MCF 10A (cell line): ENCODE results near the gene EPN2. TPM values are rescaled to one million over a fixed set of nuclear protein-coding genes. Genes with fewer than 3 reads are reported as not detected.
"Not testable (repeated sequence)": the region's sequence is repeated elsewhere in the genome, so short reads cannot be mapped to it uniquely, and the experiment has no call there.

Source experiments
- BruUV-seq: library from RNA; stranded (reverse); fragments of 400-500 nt; replicated peaks from 2 replicates; lab custom pipeline; 2021; lab: Mats Ljungman, UMichigan
- CTCF ChIA-PET: fragments of 300-600 bp; sonication (Branson Sonifier 250); formaldehyde crosslinking; extraction: SDS; loops from one replicate; lab custom pipeline; 2021; ENCODE audit warnings: antibody characterized with exemption, inconsistent platforms; lab: Yijun Ruan, JAX
- POLR2A ChIA-PET: fragments of 300-600, 350-650 bp; sonication (Branson Sonifier 250); formaldehyde crosslinking; extraction: SDS; loops from one replicate; lab custom pipeline; 2020; ENCODE audit warnings: antibody characterized with exemption, inconsistent platforms; lab: Yijun Ruan, JAX
- DNase-seq: peaks from one replicate; pipeline ENCODE4 v3.0.0-alpha.2; 2018; ENCODE audit not compliant: unreplicated experiment
- H3K27ac Mint-ChIP-seq: one replicate; pipeline ENCODE4 v1.8.0; 2022; ENCODE audit warnings: mild to moderate bottlenecking, low read depth, mixed read lengths; ENCODE audit not compliant: unreplicated experiment
- H3K27me3 Mint-ChIP-seq: one replicate; pipeline ENCODE4 v1.8.0; 2022; ENCODE audit warnings: mixed read lengths; ENCODE audit not compliant: insufficient read depth, unreplicated experiment
- H3K36me3 Mint-ChIP-seq: one replicate; pipeline ENCODE4 v1.8.0; 2022; ENCODE audit warnings: mild to moderate bottlenecking, moderate library complexity, mixed read lengths; ENCODE audit not compliant: insufficient read depth, unreplicated experiment
- H3K4me1 Mint-ChIP-seq: one replicate; pipeline ENCODE4 v1.8.0; 2022; ENCODE audit warnings: mixed read lengths; ENCODE audit not compliant: insufficient read depth, unreplicated experiment
- H3K4me3 Mint-ChIP-seq: one replicate; pipeline ENCODE4 v1.8.0; 2022; ENCODE audit warnings: mild to moderate bottlenecking, moderate library complexity, mixed read lengths; ENCODE audit not compliant: unreplicated experiment
- H3K9me3 Mint-ChIP-seq: one replicate; pipeline ENCODE4 v1.8.0; 2022; ENCODE audit warnings: mixed read lengths; ENCODE audit not compliant: unreplicated experiment
- CTCF ChIP-seq: fragments of 200-600 bp; IDR thresholded peaks from one replicate; pipeline ENCODE4 v1.8.0; 2022; ENCODE audit warnings: antibody characterized with exemption, mild to moderate bottlenecking; ENCODE audit not compliant: unreplicated experiment
- intact Hi-C: fragments of 100-400 bp; cut with micrococcal nuclease; formaldehyde crosslinking; loops from 2 replicates; pipeline ENCODE4 v1.14.1; 2022
- total RNA-seq: library from RNA; stranded (reverse); gene quantifications from 2 replicates; pipeline ENCODE4 v1.2.3, GENCODE V29; 2022

Gene EPN2
- total RNA-seq, 1 experiment from 2014 or later = 35.1 TPM

GRCh38 chr17:19347323-19348080, 110.3 kb downstream of the EPN2 start:
- Mint-ChIP-seq H3K27ac (peak overlapping the region; percentile 77), H3K36me3 (peaks cover 13% of the 10 kb centered on the region), H3K9me3 (no peaks in the 10 kb centered on the region), H3K27me3 (no peaks in the 10 kb centered on the region), H3K4me3 (no peak overlapping the region), H3K4me1 (peaks cover 10% of the 10 kb centered on the region)
- BruUV-seq = no TSS peak
- ChIA-PET CTCF (interaction anchor here (0.7 kb wide), 2 partner anchors 9 to 186 kb away, joined by 3 read pairs; partner anchors contain the start of gene SLC47A1), POLR2A (interaction anchor here (1.0 kb wide), 1 partner anchor 9 kb away, joined by 3 read pairs; no protein-coding TSS in a partner anchor)
- no peak for DNase-seq
- TF ChIP-seq CTCF = no peak
- intact Hi-C loops = no loop called here

DNA sequence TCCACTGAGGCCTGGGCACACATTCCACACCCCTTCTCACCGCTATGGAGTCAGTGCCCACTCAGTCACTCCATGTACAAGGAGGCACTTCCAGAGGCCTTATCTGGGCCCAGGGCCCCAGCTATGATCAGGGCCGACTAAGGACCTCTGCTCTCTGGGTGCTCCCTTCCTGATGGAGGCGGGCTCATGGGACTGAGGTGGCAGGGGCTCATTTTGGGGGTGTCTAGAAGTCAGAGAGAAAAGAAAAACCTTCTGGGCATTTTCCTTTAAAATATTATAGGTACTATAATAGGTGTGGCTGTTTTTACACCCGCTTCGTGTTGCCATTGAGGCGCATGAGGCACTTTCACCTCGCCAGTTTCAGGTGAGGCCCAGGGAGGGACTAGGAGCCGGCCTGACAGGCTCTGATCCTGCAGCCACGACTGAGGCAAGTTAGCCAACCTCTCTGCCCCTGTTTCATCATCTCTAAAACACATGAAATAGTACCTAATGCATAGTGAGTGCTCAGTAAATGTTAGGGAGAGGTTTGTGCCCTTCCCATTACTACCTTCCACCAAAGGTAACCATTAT, 111.0 kb downstream of the EPN2 start:
- TF ChIP-seq CTCF = no peak
- Mint-ChIP-seq H3K27ac (no peak overlapping the region), H3K36me3 (peaks cover 8% of the 10 kb centered on the region), H3K4me3 (no peak overlapping the region), H3K4me1 (peaks cover 10% of the 10 kb centered on the region), H3K9me3 (no peaks in the 10 kb centered on the region), H3K27me3 (no peaks in the 10 kb centered on the region)
- ChIA-PET POLR2A (no interaction called here), CTCF (no interaction called here)
- DNase-seq = no peak
- intact Hi-C loops = no loop called here
- no TSS peak for BruUV-seq

GRCh38 chr17:19348806-19349205, 111.6 kb downstream of the EPN2 start:
- intact Hi-C loops = no loop called here
- H3K4me1 Mint-ChIP-seq = peaks cover 11% of the 10 kb centered on the region
- H3K36me3 Mint-ChIP-seq = peaks cover 8% of the 10 kb centered on the region
- ChIA-PET POLR2A (interaction anchor here (0.7 kb wide), 2 partner anchors 11 to 419 kb away, joined by 3 read pairs; no protein-coding TSS in a partner anchor), CTCF (no interaction called here)
- no peak for DNase-seq
- no peaks in the 10 kb centered on the region for H3K9me3 Mint-ChIP-seq
- no peak for TF ChIP-seq CTCF
- no TSS peak for BruUV-seq
- no peaks in the 10 kb centered on the region for H3K27me3 Mint-ChIP-seq
- no peak overlapping the region for H3K4me3 Mint-ChIP-seq
- H3K27ac Mint-ChIP-seq = no peak overlapping the region

- ChIA-PET POLR2A (interaction anchor here (0.7 to 1.4 kb wide), 4 partner anchors 9 to 95 kb away, joined by 3 to 13 read pairs (median 3); partner anchors contain the start of gene B9D1), CTCF (interaction anchor here (1.3 to 1.9 kb wide), 3 partner anchors 9 to 94 kb away, joined by 3 to 9 read pairs (median 7); partner anchors contain the start of gene B9D1)
- intact Hi-C loops, H3K27me3 Mint-ChIP-seq, H3K4me3 Mint-ChIP-seq, H3K9me3 Mint-ChIP-seq, DNase-seq, H3K27ac Mint-ChIP-seq, BruUV-seq: not testable (repeated sequence)
- Mint-ChIP-seq H3K4me1 (peaks cover 14% of the 10 kb centered on the region), H3K36me3 (peaks cover 17% of the 10 kb centered on the region)
These were observed 116.2 kb downstream of the EPN2 start for GRCh38 chr17:19353401-19353800.
